MG63 (cell line): Measurements from ENCODE around the gene ALDH8A1. TPM values are rescaled to one million over a fixed set of nuclear protein-coding genes. Genes with fewer than 3 reads are reported as not detected.
"Not testable (repeated sequence)": the region's sequence is repeated elsewhere in the genome, so short reads cannot be mapped to it uniquely, and the experiment has no call there.

Source experiments
- DNase-seq: peaks from one replicate; pipeline ENCODE4 v3.0.0-alpha.2; 2020
- H3K27me3 ChIP-seq: fragments of 250-450 bp; sonication (Bioruptor Pico); 2 replicates; pipeline ENCODE4 v1.5.1; 2020; ENCODE audit warnings: mild to moderate bottlenecking, moderate library complexity
- H3K36me3 ChIP-seq: fragments of 250-450 bp; sonication (Bioruptor Pico); 2 replicates; pipeline ENCODE4 v1.5.1; 2020; ENCODE audit warnings: mild to moderate bottlenecking, moderate library complexity
- H3K4me3 ChIP-seq: fragments of 250-450 bp; sonication (Bioruptor Pico); 2 replicates; pipeline ENCODE4 v1.5.1; 2020; ENCODE audit warnings: mild to moderate bottlenecking, moderate library complexity
- H3K9me3 ChIP-seq: fragments of 250-450 bp; sonication (Bioruptor Pico); 2 replicates; pipeline ENCODE4 v1.5.1; 2020; ENCODE audit warnings: mild to moderate bottlenecking, moderate library complexity
- total RNA-seq: library from RNA; depleted of rRNA; stranded (reverse); fragments of >200 nt; shearing (Covaris generic); gene quantifications from 2 replicates; pipeline ENCODE4 v1.2.3, GENCODE V29; 2014; ENCODE audit warnings: low replicate concordance

Gene ALDH8A1
- total RNA-seq, 1 experiment from 2014 or later, result 0.10 TPM

- Histone ChIP-seq H3K36me3 (no peaks in the 10 kb centered on the region), H3K27me3 (no peaks in the 10 kb centered on the region), H3K9me3 (no peaks in the 10 kb centered on the region), H3K4me3 (no peak overlapping the region)
- no peak for DNase-seq
Measured at GRCh38 chr6:134932098-134932497, 17.8 kb downstream of the ALDH8A1 start.

- H3K9me3 ChIP-seq, result no peaks in the 10 kb centered on the region
- DNase-seq, result no peak
- no peaks in the 10 kb centered on the region for H3K36me3 ChIP-seq
- no peaks in the 10 kb centered on the region for H3K27me3 ChIP-seq
- no peak overlapping the region for H3K4me3 ChIP-seq
Measured at GRCh38 chr6:134930463-134930862, 19.4 kb downstream of the ALDH8A1 start.

GRCh38 chr6:134928151-134928900 is 21.6 kb downstream of the ALDH8A1 start:
- no peaks in the 10 kb centered on the region for H3K9me3 ChIP-seq
- no peak for DNase-seq
- H3K36me3 ChIP-seq, result no peaks in the 10 kb centered on the region
- no peaks in the 10 kb centered on the region for H3K27me3 ChIP-seq
- H3K4me3 ChIP-seq, result no peak overlapping the region

- Histone ChIP-seq H3K4me3 (no peak overlapping the region), H3K27me3 (no peaks in the 10 kb centered on the region), H3K36me3 (no peaks in the 10 kb centered on the region), H3K9me3 (no peaks in the 10 kb centered on the region)
- DNase-seq, result peak; percentile 46
Measured at GRCh38 chr6:134925800-134926199, 24.1 kb downstream of the ALDH8A1 start.

GRCh38 chr6:134921721-134922261 is 28.1 kb downstream of the ALDH8A1 start:
- DNase-seq, result no peak
- no peaks in the 10 kb centered on the region for H3K9me3 ChIP-seq
- no peaks in the 10 kb centered on the region for H3K27me3 ChIP-seq

GRCh38 chr6:134921276-134921675 is 28.6 kb downstream of the ALDH8A1 start:
- H3K4me3 ChIP-seq, result no peak overlapping the region
- H3K9me3 ChIP-seq, result no peaks in the 10 kb centered on the region
- no peaks in the 10 kb centered on the region for H3K27me3 ChIP-seq
- no peaks in the 10 kb centered on the region for H3K36me3 ChIP-seq
- DNase-seq, result no peak

More at GRCh38 chr6:134921721-134922261, 28.1 kb downstream of the ALDH8A1 start:
- Histone ChIP-seq H3K4me3 (no peak overlapping the region), H3K36me3 (no peaks in the 10 kb centered on the region)

- Histone ChIP-seq H3K9me3 (no peaks in the 10 kb centered on the region), H3K36me3 (no peaks in the 10 kb centered on the region), H3K4me3 (no peak overlapping the region), H3K27me3 (no peaks in the 10 kb centered on the region)
- DNase-seq, result no peak
Measured at GRCh38 chr6:134920422-134920821, 29.5 kb downstream of the ALDH8A1 start.

GRCh38 chr6:134918418-134918961 is 31.4 kb downstream of the ALDH8A1 start:
- no peaks in the 10 kb centered on the region for H3K9me3 ChIP-seq
- H3K4me3 ChIP-seq, result no peak overlapping the region
- H3K27me3 ChIP-seq, result no peaks in the 10 kb centered on the region
- no peaks in the 10 kb centered on the region for H3K36me3 ChIP-seq
- DNase-seq, result no peak

- DNase-seq, result peak; percentile 32
- Histone ChIP-seq H3K4me3 (no peak overlapping the region), H3K9me3 (no peaks in the 10 kb centered on the region), H3K27me3 (no peaks in the 10 kb centered on the region), H3K36me3 (no peaks in the 10 kb centered on the region)
Measured at GRCh38 chr6:134911547-134911946, 38.4 kb downstream of the ALDH8A1 start.

GRCh38 chr6:134910593-134910935 is 39.3 kb downstream of the ALDH8A1 start:
- no peak for DNase-seq

GRCh38 chr6:134909701-134910592 is 40.0 kb downstream of the ALDH8A1 start:
- Histone ChIP-seq H3K9me3 (no peaks in the 10 kb centered on the region), H3K27me3 (no peaks in the 10 kb centered on the region), H3K36me3 (no peaks in the 10 kb centered on the region), H3K4me3 (no peak overlapping the region; the same call in 1 of the 2 replicates)
- no peak for DNase-seq

More at GRCh38 chr6:134910593-134910935, 39.3 kb downstream of the ALDH8A1 start:
- Histone ChIP-seq H3K36me3 (no peaks in the 10 kb centered on the region), H3K4me3 (no peak overlapping the region), H3K27me3 (no peaks in the 10 kb centered on the region), H3K9me3 (no peaks in the 10 kb centered on the region)

- peak; percentile 97 for DNase-seq
- H3K36me3 ChIP-seq, result no peaks in the 10 kb centered on the region
- H3K27me3 ChIP-seq, result no peaks in the 10 kb centered on the region
- H3K9me3 ChIP-seq, result no peaks in the 10 kb centered on the region
- H3K4me3 ChIP-seq, result peak overlapping the region; percentile 0; the same call in 1 of the 2 replicates
Measured at GRCh38 chr6:134908906-134909516, 40.9 kb downstream of the ALDH8A1 start.

- H3K4me3 ChIP-seq, H3K27me3 ChIP-seq, H3K36me3 ChIP-seq, H3K9me3 ChIP-seq, DNase-seq: not testable (repeated sequence)
Measured at GRCh38 chr6:134904731-134905130, 45.2 kb downstream of the ALDH8A1 start.

- Histone ChIP-seq H3K36me3 (no peaks in the 10 kb centered on the region), H3K9me3 (no peaks in the 10 kb centered on the region), H3K4me3 (no peak overlapping the region), H3K27me3 (no peaks in the 10 kb centered on the region)
- DNase-seq, result no peak
Measured at GRCh38 chr6:134903448-134903847, 46.5 kb downstream of the ALDH8A1 start.

GRCh38 chr6:134902936-134903335 is 47.0 kb downstream of the ALDH8A1 start:
- Histone ChIP-seq H3K27me3 (no peaks in the 10 kb centered on the region), H3K9me3 (no peaks in the 10 kb centered on the region), H3K36me3 (no peaks in the 10 kb centered on the region), H3K4me3 (no peak overlapping the region)
- no peak for DNase-seq

GRCh38 chr6:134902074-134902861 is 47.6 kb downstream of the ALDH8A1 start:
- Histone ChIP-seq H3K4me3 (no peak overlapping the region), H3K36me3 (no peaks in the 10 kb centered on the region), H3K27me3 (no peaks in the 10 kb centered on the region), H3K9me3 (no peaks in the 10 kb centered on the region)
- no peak for DNase-seq
